HL-60 (cell line): ENCODE measurements around the gene NEDD4L.

Experiments
- GABPA ChIP-seq: IDR thresholded peaks from 2 replicates; pipeline ENCODE4 v1.6.1; 2012; ENCODE audit warnings: low read depth
- POLR2AphosphoS5 ChIP-seq: IDR thresholded peaks from 2 replicates; pipeline ENCODE4 v1.6.1; 2012; ENCODE audit warnings: low read depth
- SPI1 ChIP-seq: IDR thresholded peaks from 2 replicates; pipeline ENCODE4 v1.6.1; 2012; ENCODE audit warnings: low read depth, mild to moderate bottlenecking, borderline replicate concordance
- TF ChIP-seq, protein P1 (sequence below): IDR thresholded peaks from one replicate; pipeline ENCODE4 v1.5.1; 2011; ENCODE audit warnings: low read length, control low read depth, inconsistent platforms; ENCODE audit not compliant: insufficient read depth
- TF ChIP-seq, protein P2 (sequence below): IDR thresholded peaks from 2 replicates; pipeline ENCODE4 v1.6.1; 2012; ENCODE audit warnings: low read depth; ENCODE audit not compliant: insufficient replicate concordance

DNA sequence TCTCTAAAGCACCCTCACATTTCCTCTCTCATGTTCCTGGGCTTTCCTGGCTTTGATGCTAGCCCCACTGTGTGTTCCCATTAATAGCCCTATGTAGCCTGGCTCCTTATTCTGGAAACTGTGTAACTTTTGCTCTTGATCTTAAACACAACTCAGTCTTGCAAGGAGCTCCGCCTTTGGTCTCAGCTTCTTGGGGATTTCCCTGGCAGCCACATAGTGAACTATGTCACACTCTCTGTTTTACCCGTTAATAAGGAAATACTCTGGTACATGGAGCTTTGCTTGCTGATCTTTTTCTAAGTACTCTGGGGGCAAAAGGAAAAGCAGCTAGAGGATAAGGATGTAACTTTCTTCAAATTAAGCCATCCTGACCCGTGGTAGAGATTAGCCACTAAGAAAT, 259.3 kb downstream of the NEDD4L start:
- TF ChIP-seq, protein P1, sequence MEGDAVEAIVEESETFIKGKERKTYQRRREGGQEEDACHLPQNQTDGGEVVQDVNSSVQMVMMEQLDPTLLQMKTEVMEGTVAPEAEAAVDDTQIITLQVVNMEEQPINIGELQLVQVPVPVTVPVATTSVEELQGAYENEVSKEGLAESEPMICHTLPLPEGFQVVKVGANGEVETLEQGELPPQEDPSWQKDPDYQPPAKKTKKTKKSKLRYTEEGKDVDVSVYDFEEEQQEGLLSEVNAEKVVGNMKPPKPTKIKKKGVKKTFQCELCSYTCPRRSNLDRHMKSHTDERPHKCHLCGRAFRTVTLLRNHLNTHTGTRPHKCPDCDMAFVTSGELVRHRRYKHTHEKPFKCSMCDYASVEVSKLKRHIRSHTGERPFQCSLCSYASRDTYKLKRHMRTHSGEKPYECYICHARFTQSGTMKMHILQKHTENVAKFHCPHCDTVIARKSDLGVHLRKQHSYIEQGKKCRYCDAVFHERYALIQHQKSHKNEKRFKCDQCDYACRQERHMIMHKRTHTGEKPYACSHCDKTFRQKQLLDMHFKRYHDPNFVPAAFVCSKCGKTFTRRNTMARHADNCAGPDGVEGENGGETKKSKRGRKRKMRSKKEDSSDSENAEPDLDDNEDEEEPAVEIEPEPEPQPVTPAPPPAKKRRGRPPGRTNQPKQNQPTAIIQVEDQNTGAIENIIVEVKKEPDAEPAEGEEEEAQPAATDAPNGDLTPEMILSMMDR = no peak
- TF ChIP-seq, protein P2, sequence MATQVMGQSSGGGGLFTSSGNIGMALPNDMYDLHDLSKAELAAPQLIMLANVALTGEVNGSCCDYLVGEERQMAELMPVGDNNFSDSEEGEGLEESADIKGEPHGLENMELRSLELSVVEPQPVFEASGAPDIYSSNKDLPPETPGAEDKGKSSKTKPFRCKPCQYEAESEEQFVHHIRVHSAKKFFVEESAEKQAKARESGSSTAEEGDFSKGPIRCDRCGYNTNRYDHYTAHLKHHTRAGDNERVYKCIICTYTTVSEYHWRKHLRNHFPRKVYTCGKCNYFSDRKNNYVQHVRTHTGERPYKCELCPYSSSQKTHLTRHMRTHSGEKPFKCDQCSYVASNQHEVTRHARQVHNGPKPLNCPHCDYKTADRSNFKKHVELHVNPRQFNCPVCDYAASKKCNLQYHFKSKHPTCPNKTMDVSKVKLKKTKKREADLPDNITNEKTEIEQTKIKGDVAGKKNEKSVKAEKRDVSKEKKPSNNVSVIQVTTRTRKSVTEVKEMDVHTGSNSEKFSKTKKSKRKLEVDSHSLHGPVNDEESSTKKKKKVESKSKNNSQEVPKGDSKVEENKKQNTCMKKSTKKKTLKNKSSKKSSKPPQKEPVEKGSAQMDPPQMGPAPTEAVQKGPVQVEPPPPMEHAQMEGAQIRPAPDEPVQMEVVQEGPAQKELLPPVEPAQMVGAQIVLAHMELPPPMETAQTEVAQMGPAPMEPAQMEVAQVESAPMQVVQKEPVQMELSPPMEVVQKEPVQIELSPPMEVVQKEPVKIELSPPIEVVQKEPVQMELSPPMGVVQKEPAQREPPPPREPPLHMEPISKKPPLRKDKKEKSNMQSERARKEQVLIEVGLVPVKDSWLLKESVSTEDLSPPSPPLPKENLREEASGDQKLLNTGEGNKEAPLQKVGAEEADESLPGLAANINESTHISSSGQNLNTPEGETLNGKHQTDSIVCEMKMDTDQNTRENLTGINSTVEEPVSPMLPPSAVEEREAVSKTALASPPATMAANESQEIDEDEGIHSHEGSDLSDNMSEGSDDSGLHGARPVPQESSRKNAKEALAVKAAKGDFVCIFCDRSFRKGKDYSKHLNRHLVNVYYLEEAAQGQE = no peak
- TF ChIP-seq GABPA = no peak
- TF ChIP-seq SPI1 = no peak
- no peak for TF ChIP-seq POLR2AphosphoS5
